Limb (tissue), 2 donors: ENCODE results near the gene NBPF3.
"Not testable (repeated sequence)": the region's sequence is repeated elsewhere in the genome, so short reads cannot be mapped to it uniquely, and the experiment has no call there.

ENCODE experiments used
- DNase-seq, 2 donors: peaks; one replicate each; pipeline ENCODE4 v3.0.0-alpha.2; 2016; ENCODE audit errors: extremely low spot score in 2 of 2

Gene NBPF3

DNA sequence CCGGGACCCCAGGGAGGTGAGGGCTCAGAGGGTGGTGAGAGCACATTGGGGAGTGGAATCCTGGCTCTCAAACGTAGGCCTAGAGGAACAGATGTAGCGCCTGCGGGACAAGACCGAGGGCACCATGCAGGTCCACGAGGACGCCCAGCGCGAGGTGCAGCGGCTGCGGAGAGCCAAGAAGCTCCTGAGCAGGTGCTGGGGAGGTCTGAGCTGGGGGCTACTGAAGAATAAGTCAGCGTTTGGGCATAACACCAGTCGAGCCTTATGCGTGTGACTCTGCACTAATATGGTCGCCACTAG, 2.6 kb upstream of the NBPF3 start:
- no peak for DNase-seq

DNA sequence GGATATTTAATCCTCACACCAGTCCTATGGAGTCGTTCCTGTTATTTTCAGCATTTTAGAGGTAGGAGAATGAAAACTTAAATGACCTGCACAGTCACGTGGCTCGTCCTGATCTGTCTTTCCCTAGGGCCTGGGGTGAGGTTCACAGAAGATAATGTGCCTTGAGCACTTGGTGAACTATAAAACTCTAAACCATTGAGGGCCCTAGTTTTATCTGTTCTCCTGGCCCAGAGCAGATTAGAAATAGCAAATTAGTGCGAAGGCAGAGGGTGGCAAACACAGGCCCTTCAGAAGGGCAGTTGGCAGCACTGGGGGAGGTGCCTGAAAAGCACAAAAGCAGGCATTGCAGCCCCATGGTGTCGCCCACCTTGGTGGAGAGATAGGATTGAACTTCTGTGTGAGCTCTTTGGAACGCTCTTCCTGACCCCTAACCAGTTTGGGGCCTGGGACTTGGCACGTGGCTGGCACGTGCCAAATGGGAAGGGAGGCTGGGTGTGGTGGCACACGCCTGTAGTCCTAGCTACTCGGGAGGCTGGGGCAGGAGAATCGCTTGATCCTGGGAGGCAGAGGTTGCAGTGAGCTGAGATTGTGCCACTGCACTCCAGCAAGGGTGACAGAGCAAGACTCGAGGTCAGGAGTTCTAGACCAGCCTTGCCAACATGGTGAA, 1.2 kb upstream of the NBPF3 start:
- DNase-seq = not testable (repeated sequence)

DNA sequence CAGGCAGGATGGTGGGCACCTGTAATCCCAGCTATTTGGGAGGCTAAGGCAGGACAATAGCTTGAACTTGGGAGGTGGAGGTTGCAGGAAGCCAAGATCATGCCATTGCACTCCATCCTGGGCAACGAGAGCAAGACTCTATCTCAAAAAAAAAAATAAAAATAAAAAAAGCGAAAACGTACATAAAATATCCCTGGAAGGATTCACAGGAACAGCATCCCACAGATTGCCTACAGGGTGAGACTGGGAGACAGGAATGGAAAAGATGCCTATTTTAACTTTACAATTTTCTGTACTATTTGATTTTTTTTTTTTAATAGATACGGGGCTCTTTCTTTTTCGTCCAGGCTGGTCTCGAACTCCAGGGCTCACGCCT, 604 bp upstream of the NBPF3 start:
- DNase-seq = no peak

DNA sequence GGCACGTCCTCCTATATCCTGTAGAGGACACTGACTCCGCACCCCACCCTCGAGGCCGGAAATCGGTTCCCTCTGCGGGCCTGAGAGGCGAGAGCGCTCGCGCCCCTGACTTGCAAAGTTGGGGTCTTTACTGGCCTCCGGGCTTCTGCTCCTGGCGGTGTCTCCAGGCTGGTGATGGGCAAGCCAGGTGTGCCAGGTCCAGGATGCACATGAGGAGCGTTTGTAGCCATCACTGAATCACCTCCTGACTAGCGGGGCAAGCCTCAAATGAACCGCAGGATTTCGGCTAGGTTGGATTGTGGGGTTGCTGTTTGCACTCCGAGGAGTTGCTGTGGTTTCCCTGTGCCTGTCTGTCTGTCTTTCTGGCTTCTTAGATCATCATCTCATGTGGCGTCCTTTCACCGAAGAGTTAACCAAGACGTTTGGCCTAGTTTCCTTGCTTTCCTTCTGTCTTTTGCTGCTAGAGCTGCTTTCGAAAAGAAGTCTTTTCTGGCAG, 741 bp downstream of the NBPF3 start:
- DNase-seq = not testable (repeated sequence)

DNA sequence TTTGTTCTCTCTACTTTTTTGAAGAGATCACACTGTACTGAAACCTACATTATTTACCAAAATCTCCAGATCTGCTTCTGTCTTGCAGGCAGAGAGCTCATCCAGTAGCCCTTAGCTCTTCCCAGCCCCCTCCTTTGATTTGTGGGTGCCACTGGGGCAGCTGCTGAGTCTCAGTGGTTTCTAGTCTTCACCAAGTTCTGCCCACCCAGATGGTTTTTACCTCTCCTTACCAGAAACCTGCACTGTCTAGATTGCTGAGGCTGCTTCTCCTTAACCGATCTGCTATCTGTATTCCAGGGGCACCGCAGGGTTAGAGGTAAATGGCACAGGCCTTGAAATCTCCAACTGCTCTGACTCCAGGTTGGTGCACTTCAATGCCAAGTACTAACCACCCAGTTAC, 6.7 kb downstream of the NBPF3 start:
- DNase-seq = not testable (repeated sequence)

DNA sequence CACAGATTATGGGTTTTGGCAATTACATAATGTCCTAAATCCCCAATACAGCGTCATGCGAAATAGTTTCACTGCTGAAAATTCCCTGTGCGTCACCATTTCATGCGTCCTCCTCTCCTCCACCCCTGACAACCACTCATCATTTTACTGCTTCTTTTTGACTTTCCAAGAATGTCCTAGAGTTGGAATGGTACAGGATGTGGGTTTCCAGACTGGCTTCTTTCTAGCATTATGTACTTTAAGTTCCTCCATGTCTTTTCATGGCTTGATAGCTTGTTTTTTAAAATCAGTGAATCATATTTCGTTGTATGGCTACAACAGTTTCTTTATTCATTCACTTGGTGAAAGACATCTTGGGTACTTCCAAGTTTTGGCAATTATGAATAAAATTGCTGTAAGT, 7.4 kb downstream of the NBPF3 start:
- no peak for DNase-seq

DNA sequence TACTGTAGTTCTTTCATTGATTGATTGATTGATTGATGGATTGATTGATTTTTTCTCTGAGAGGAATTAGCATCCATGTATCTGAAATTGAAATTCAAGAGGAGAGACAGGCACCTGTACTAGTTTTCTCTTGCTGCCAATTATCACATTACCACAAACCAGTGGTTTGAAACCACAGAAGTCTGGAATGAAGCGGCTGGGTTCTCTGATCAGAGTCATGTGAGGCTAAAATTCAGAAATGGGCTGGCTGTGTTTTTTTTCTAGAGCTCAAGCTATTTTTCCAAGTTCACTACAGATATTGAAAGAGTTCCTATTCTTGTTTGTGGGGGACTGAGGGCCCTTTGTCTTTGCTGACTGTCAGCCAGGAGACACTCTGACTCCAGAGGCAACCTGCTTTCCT, 10.0 kb downstream of the NBPF3 start:
- no peak for DNase-seq

DNA sequence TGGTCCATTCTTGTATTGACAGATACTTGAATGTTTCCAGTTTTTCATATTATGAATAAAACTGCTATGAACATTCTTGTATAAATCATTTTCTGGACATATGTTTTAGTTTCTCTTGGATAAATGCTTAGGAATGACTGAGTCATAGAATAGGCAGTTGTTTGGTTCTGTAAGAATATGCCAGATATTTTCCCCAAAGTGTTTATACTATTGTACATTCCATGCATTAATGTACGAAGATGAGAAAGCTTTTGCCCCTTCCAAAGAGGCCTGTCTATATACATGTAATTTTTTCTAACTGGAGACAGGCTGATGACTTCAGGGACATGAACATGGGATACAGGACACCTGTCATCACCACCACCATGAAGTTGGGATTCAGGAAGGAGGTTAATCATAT, 11.3 kb downstream of the NBPF3 start:
- DNase-seq = peak in 1 of 2 donors; percentile 24

DNA sequence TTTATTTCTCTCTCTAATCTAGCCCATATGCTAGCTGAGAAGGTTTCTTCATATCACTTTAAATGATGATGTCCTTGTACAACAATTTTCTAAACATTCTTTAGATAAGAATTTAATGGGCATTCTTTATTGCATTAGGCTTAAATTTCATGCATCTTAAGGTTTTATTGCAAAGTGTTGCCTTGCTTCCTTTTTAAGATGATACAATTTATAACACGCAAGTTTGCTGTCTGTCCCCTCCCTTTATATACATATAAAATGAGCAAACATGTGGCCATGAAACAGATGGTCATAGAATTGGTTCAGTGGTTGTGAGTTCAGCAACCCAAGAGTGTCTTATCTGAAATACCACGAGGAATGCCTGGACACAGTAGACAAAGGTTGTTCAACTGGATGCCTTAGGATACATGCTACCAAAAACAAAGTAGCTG, 12.1 kb downstream of the NBPF3 start:
- no peak for DNase-seq

DNA sequence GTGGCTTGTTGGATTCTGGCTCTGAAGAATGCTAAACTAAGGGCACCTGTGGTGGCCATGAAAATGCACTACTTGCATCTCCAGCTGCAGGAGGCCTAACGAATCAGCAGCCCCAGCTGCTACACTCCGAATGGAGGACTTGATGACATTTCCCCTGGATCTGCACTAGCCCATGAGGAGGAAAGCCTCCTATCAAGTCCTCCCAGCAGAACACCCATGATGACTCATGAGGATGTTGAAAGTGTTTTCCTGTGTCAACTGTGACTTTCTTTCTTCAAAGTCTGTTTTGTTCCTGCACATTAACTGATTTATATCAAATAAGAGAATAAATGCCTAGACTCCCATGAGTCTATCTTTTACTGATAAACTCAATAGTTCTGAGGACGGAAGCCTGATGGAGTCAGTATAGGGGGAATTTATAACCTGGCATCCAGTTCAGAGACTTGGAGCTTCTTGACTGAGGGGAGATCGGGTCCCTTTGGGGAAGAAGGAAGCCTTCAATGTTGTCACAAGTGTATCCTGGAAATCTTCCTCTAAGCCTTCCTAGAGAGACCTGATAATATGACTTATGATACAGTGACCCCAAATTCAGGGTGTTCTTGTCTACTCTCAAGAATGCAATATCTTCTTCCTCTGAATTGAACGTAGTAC, 14.2 kb downstream of the NBPF3 start:
- not testable (repeated sequence) for DNase-seq

DNA sequence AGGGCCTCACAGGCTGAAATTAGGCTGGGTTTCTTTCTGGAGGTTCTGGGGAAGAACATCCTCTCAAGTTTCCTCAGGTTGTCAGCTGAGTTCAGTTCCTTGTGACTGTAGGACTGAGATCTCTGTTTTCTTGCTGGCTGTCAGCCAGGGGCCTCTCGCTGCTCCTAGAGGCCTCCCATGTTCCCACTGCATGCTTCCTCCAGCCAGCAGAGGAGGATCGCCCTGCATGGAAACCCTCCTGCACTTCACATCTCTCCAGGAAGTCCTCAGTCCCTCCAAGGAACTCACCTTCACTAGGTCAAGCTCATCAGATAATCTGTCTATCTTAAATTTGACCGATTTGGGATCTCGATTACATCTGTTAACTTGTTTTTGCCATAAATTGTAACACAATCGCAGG, 15.0 kb downstream of the NBPF3 start:
- not testable (repeated sequence) for DNase-seq

DNA sequence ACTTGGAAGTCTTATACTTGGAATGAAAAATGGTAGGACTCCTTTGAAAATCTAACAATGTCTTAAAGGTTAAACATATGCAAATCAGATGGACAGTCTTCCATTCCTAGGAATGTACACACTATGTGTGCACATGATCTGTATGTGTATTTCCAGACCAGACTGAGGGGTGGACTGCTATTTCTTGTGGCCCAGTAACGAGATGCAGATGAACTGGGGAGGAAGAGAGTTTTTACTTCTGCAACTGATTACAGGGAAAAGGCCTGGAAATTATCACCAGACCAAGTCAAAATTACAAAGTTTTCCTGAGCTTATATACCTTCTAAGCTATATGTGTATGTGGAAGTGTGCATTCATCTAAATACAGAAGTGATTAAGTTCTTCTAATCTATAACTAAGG, 17.7 kb downstream of the NBPF3 start:
- DNase-seq = no peak

DNA sequence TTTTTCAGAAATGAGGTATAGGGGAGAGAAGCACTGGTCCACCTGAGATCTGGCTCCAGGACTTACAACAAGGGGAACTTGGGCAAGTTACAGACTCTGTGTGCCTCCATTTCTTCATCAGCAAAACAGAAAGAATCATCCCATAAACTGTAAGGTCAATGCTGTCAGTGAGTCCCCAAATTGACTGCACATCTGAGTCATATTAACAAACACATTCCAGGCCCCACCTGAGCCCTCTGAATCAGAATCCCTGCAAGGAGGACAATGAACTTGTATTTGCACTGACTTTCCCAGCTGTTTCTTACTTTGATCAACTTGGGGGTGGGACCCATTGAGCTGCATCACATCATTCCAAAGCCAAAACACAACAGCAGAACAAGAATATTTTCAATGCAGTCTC, 25.2 kb downstream of the NBPF3 start:
- not testable (repeated sequence) for DNase-seq

DNA sequence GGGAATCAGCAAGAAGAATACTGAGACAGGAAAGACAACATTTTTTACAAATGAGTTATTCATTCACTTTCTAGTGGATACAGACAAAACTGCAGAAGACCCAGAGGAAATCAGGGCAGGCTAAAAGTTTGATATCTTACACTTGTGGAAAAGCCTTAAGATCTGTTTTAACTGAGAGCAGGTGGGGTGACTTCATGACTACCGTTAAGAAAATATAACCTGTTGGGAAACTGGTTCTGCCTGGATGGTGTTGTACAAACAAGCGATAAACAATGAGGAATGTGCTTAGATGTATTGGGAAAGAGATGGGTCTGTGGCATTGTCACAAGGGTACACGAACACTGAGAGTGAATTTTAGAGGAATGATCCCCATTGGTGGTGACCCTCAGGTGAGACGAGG, 28.0 kb downstream of the NBPF3 start:
- DNase-seq = not testable (repeated sequence)

DNA sequence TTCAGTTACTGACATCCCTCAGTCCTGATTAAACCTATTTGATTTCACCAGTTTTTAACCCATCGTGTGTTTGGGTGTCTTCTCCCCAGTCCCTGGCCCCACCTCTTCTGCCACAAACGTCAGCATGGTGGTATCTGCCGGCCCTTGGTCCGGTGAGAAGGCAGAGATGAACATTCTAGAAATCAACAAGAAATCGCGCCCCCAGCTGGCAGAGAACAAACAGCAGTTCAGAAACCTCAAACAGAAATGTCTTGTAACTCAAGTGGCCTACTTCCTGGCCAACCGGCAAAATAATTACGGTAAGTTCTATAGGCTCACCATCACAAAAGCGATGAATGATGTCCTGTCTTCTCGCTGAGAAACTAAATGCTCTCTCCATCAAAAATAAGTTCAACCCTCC, 28.7 kb downstream of the NBPF3 start:
- no peak for DNase-seq

DNA sequence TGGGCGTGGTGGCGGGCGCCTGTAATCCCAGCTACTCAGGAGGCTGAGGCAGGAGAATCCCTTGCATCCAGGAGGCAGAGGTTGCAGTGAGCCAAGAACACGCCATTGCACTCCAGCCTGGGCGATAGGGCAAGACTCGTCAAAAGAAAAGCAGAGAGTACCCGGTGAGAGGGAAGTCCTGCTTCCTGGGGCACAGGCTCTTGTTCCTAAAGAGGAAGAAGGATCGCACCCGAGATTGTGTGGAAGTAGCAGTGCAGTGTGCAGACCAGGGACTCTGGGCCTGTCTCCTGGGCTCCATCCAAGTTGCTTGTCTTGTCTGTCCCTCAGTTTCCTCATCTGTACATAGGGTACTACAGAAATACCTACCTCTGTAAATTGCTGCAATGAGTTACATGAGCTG, 29.6 kb downstream of the NBPF3 start:
- no peak for DNase-seq

DNA sequence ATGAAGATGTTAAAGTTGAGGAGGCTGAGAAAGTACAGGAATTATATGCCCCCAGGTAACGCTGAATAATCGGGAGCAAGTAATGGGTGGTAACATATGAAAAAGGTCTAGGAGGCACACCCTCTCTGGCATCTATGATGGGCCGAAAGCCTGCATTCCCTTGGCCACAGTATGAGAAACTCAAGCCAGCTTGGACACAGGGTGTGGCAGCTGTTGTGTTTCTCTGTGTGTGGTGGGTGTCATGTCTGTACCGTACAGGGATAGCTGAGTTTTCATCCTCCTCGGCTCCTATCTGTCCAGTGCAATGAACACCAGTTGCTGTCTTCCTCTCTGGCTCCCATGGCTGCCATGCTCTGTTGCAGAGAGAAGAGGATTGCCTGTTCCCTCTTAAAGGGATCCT, 32.9 kb downstream of the NBPF3 start:
- no peak for DNase-seq

DNA sequence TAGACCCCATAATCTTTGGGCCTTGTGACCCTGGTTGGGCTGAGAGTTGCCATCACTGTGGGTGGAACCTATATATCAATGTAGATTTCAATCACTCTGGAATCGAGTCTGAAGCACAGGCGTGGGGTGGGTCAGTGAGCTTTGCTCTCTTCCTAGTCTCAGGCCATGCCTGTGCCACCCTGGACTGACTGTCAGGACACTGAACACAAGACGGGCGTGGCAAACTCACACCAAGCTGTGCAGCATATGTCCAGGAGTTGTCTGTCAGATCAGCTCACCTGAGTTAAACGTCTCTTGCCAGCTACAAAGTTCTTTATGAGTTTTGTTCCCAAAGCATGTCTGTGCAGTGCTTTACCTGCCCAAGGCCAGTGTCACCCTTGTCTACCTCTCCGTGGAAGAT, 38.4 kb downstream of the NBPF3 start:
- DNase-seq = no peak

DNA sequence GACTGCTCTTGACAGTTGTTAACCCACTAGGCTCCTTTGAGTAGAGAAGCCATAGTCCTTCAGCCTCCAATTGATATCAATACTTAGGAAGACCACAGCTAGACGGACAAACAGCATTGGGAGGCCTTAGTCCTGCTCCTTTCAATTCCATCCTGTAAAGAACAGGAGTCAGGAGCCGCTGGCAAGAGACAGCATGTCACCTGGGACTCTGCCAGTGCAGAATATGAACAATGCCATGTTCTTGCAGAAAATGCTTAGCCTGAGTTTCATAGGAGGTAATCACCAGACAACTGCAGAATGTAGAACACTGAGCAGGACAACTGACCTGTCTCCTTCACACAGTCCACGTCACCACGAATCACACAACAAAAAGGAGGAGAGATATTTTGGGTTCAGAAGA, 43.9 kb downstream of the NBPF3 start:
- not testable (repeated sequence) for DNase-seq

DNA sequence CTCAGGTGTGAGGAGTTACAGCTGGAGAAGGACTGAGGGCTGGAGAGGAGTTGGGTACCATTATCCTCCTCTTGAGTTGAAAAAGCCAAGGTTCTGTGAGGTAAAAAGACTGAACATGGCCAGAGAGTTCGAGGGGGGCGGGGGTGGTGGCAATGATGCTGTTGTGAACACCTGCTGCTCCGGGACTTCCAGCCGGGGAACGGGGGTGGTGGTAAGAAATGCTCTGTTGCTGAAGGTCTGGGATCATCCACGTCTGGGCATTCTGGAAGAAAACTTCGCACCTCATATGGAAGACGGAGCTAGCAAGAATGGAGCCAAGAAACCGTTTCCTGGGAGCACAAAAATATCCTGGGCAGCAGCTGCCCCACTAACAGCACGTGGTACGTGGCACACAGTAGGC, 49.2 kb downstream of the NBPF3 start:
- no peak for DNase-seq

DNA sequence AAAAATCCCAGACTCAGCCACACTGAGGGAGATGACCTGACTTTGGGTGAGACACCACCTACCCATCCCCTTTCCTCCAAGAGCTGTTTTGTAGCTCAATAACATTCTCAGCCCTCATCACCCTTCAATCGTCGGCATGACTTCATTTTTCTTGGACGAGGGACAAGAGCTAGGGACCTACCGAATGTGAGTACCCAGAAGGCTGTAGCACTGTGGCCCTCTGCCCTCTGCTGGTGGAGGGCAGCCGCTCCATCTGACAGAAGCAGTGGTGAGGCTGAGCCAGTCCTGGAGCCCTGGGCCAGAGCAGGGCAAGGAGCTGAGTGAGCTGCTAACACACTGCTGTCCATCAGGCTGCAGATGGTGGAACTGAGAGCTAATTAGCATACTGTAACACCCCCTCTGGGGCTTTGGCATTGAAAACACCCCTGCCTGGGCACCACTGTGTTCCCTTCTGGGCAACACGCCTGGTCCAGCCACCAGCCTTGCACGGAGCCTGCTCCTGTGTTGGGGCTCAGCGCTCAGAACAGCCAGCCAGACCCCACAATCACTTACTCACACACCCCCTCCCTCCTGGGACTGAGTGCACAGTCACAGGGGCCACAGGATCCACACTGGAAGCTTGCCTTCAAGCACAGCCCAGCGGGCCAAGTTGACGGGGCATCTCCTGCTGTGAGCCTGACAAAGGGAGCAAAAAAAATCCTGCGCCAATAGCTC, 51.0 kb downstream of the NBPF3 start:
- DNase-seq = no peak

DNA sequence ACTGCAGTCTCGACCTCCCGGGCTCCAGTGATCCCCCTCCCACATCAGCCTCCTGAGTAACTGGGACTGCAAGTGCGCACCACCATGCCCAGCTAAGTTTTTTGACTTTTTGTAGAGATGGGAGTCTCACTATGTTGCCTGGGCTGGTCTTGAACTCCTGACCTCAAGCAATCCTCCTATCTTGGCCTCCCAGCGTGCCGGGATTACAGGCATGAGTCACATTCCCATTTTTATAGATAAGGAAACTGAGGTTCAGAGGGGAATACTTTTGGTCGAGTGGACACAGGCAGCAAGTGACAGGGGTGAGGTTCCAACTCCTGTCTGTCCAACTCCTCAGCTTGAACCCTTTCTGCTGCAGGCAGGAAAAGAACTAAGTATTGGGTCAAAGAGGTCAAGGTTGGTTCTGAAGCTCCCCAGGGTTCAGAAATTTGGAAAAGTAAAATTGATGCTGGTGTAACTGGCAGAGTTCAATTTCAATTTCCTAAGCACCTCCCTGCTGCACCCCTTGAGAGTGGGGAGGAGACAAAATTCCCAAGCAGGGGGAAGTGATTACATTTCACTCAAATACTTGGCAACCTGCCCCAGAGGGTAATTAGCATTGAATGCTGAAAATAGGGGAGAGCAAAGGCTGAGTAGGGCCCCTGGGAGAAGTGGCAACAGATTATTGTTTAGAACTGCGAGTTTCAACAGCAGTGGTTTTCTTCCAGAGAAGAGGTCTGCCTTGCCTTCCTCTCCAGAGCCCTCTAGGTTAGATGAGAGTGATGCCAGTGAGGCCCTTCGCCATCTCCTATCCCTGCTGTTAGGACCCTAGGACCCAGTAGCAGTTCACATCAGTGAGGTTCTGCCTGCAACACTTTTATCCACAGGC, 51.8 kb downstream of the NBPF3 start:
- DNase-seq = no peak
